Progenitor cell of endocrine pancreas (in vitro differentiated cells): ENCODE data around the gene COL23A1. TPM values are rescaled to one million over a fixed set of nuclear protein-coding genes. Genes with fewer than 3 reads are reported as not detected.

Experiments
- DNase-seq: peaks from one replicate; pipeline ENCODE4 v3.0.0; 2021; ENCODE audit warnings: low spot score; ENCODE audit not compliant: unreplicated experiment
- H3K27ac Mint-ChIP-seq: 2 replicates; pipeline ENCODE4 v1.8.0; 2021; ENCODE audit warnings: mild to moderate bottlenecking, moderate library complexity, mixed read lengths
- H3K27me3 Mint-ChIP-seq: 2 replicates; pipeline ENCODE4 v1.8.0; 2021; ENCODE audit warnings: mixed read lengths
- H3K36me3 Mint-ChIP-seq: 2 replicates; pipeline ENCODE4 v1.8.0; 2022; ENCODE audit warnings: mixed read lengths; ENCODE audit not compliant: insufficient read depth
- H3K4me1 Mint-ChIP-seq: 2 replicates; pipeline ENCODE4 v1.8.0; 2021; ENCODE audit warnings: low read depth, mixed read lengths
- H3K4me3 Mint-ChIP-seq: 2 replicates; pipeline ENCODE4 v1.8.0; 2021; ENCODE audit warnings: low read depth, mild to moderate bottlenecking, moderate library complexity, mixed read lengths
- H3K9me3 Mint-ChIP-seq: 2 replicates; pipeline ENCODE4 v1.8.0; 2021; ENCODE audit warnings: low read depth, mixed read lengths
- CTCF ChIP-seq: fragments of 200-600 bp; sonication (generic); IDR thresholded peaks from one replicate; pipeline ENCODE4 v1.5.0; 2021; ENCODE audit warnings: antibody characterized with exemption, mild to moderate bottlenecking; ENCODE audit not compliant: unreplicated experiment
- total RNA-seq: library from RNA; stranded (reverse); gene quantifications from 2 replicates; pipeline ENCODE4 v1.2.1, GENCODE V29; 2021

Gene COL23A1
- total RNA-seq, 1 donor from 2014 or later, result 0.36 TPM

DNA sequence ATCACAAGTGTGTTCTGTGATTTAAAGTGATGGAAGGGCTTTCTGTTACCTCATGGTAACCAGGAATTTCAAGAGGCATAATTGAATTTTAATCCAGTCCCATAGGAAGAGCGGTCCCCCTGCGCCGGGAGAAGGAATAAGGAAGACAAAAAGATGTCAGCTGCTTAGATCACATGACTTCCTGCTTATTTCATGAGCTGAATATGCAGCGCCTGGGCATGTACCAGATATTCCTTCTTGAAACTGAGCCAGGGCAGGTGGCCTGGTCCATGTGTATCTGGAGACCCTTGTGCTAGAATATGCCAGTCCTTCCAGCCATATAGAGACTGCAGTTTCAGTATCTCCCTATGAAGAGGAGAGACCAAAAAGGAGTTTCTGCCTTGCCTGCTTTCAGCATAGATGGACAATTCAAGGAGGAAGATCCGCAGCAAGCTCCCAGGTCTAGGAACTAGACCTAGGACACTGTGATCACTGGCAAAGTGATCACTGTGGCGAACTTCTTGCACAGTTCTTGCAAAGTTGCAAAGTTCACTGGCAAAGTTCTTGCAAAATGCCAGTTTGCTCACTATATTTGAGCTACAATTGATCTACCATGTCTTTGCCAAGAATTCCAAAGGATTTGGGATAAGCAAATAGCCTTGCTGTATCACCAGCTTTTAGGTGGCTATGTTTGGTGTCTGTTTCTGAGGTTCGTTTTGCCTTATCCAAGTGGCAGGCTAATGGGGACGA is 254.7 kb downstream of the COL23A1 start:
- DNase-seq, result no peak
- Mint-ChIP-seq H3K9me3 (no peaks in the 10 kb centered on the region), H3K4me1 (peaks cover 8% of the 10 kb centered on the region), H3K4me3 (no peak overlapping the region), H3K27me3 (peaks cover 10% of the 10 kb centered on the region), H3K27ac (no peak overlapping the region), H3K36me3 (no peaks in the 10 kb centered on the region)
- no peak for TF ChIP-seq CTCF

DNA sequence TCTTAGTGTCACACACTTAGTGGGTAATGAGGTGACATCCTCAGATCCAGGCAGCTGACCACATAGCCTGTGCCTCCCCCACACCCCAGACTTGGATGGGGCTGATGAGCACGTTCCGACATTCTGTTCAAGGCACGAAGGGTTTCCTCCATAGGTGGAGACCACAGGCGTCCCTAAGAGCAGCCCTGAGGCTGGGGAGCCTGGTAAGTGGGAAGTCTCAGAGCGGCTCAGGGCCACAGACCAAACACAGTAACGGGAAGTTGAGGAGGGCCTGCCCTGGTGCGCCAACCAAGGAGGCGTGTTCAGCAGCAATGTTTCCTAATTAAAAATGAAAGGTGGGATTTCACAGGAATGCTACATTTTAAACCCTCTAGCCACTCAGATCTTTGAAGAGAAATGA is 255.3 kb downstream of the COL23A1 start:
- Mint-ChIP-seq H3K36me3 (no peaks in the 10 kb centered on the region), H3K4me3 (no peak overlapping the region), H3K9me3 (no peaks in the 10 kb centered on the region), H3K27me3 (peaks cover 10% of the 10 kb centered on the region), H3K4me1 (peaks cover 8% of the 10 kb centered on the region), H3K27ac (no peak overlapping the region)
- no peak for DNase-seq
- no peak for TF ChIP-seq CTCF

GRCh38 chr5:178333821-178334481 is 256.2 kb downstream of the COL23A1 start:
- no peak for TF ChIP-seq CTCF
- H3K36me3 Mint-ChIP-seq, result no peaks in the 10 kb centered on the region
- no peak for DNase-seq
- H3K27ac Mint-ChIP-seq, result no peak overlapping the region
- H3K27me3 Mint-ChIP-seq, result peaks cover 5% of the 10 kb centered on the region
- H3K4me3 Mint-ChIP-seq, result no peak overlapping the region
- H3K4me1 Mint-ChIP-seq, result peaks cover 8% of the 10 kb centered on the region
- no peaks in the 10 kb centered on the region for H3K9me3 Mint-ChIP-seq

GRCh38 chr5:178332210-178332641 is 258.0 kb downstream of the COL23A1 start:
- Mint-ChIP-seq H3K36me3 (no peaks in the 10 kb centered on the region), H3K27ac (no peak overlapping the region), H3K4me3 (no peak overlapping the region), H3K9me3 (no peaks in the 10 kb centered on the region), H3K4me1 (peaks cover 8% of the 10 kb centered on the region), H3K27me3 (peaks cover 5% of the 10 kb centered on the region)
- no peak for TF ChIP-seq CTCF
- no peak for DNase-seq

- peak overlapping the region; percentile 71 for H3K27ac Mint-ChIP-seq
- peaks cover 3% of the 10 kb centered on the region for H3K27me3 Mint-ChIP-seq
- H3K9me3 Mint-ChIP-seq, result no peaks in the 10 kb centered on the region
- H3K4me1 Mint-ChIP-seq, result peaks cover 2% of the 10 kb centered on the region
- no peak for TF ChIP-seq CTCF
- no peak overlapping the region for H3K4me3 Mint-ChIP-seq
- H3K36me3 Mint-ChIP-seq, result no peaks in the 10 kb centered on the region
- no peak for DNase-seq
These were observed 258.6 kb downstream of the COL23A1 start for GRCh38 chr5:178331491-178331996.
